NCI-H524 treated with DMSO at 0.1 percent for 48 hours (cell line): ENCODE results near the gene GALNT9.
"Not testable (repeated sequence)": the region's sequence is repeated elsewhere in the genome, so short reads cannot be mapped to it uniquely, and the experiment has no call there.

Experiments used
- DNase-seq: peaks from one replicate; lab custom pipeline; 2025; lab: John Stamatoyannopoulos, UW

GALNT9 gene

GRCh38 chr12:132263451-132264049 is 65.8 kb downstream of the GALNT9 start:
- DNase-seq: no peak

- no peak for DNase-seq
These were observed 66.4 kb downstream of the GALNT9 start for GRCh38 chr12:132263061-132263360.

GRCh38 chr12:132262256-132263060 is 66.9 kb downstream of the GALNT9 start:
- DNase-seq: no peak

- no peak for DNase-seq
These were observed 67.9 kb downstream of the GALNT9 start for GRCh38 chr12:132261328-132262138.

GRCh38 chr12:132260721-132261120 is 68.7 kb downstream of the GALNT9 start:
- no peak for DNase-seq

GRCh38 chr12:132259872-132260695 is 69.3 kb downstream of the GALNT9 start:
- DNase-seq: no peak

GRCh38 chr12:132259364-132259871 is 70.0 kb downstream of the GALNT9 start:
- DNase-seq: no peak

GRCh38 chr12:132258543-132258942 is 70.8 kb downstream of the GALNT9 start:
- DNase-seq: no peak

- DNase-seq: no peak
These were observed 71.4 kb downstream of the GALNT9 start for GRCh38 chr12:132257955-132258490.

- no peak for DNase-seq
These were observed 72.0 kb downstream of the GALNT9 start for GRCh38 chr12:132257206-132257954.

- no peak for DNase-seq
These were observed 72.7 kb downstream of the GALNT9 start for GRCh38 chr12:132256646-132257045.

- DNase-seq: no peak
These were observed 73.7 kb downstream of the GALNT9 start for GRCh38 chr12:132255642-132256041.

GRCh38 chr12:132253698-132254480 is 75.5 kb downstream of the GALNT9 start:
- DNase-seq: no peak

- DNase-seq: not testable (repeated sequence)
These were observed 76.4 kb downstream of the GALNT9 start for GRCh38 chr12:132252981-132253380.

GRCh38 chr12:132251741-132252490 is 77.5 kb downstream of the GALNT9 start:
- DNase-seq: no peak

- DNase-seq: no peak
These were observed 78.1 kb downstream of the GALNT9 start for GRCh38 chr12:132251310-132251709.

GRCh38 chr12:132250707-132251106 is 78.7 kb downstream of the GALNT9 start:
- no peak for DNase-seq

GRCh38 chr12:132249689-132250478 is 79.5 kb downstream of the GALNT9 start:
- DNase-seq: no peak
